T-helper 9 cell (primary cell): ENCODE measurements around the gene LZIC.

Source experiments
- DNase-seq: peaks from one replicate; pipeline ENCODE4 v3.0.0-alpha.2; 2020

LZIC gene

GRCh38 chr1:9883585-9884449, 59.4 kb downstream of the LZIC start:
- DNase-seq: no peak

GRCh38 chr1:9882945-9883303, 60.3 kb downstream of the LZIC start:
- no peak for DNase-seq

- DNase-seq: no peak
These were observed 60.8 kb downstream of the LZIC start for GRCh38 chr1:9882296-9882944.

- no peak for DNase-seq
These were observed 61.3 kb downstream of the LZIC start for GRCh38 chr1:9881838-9882249.
